Stimulated activated memory B cell treated with anti-CD40 and anti-IgM and Interleukin-4, amounts not matched to agents 10 μg/mL and 1 μg/mL and 100 μg/mL, for 72 hours (primary cell): ENCODE data around the gene TPCN1.

Source experiments
- ATAC-seq: fragments of 150-1000 bp; cut with Tn5 transposase; 2 replicates; pipeline ENCODE4 v1.10.0; 2021
- H3K27ac Mint-ChIP-seq: one replicate; pipeline ENCODE4 v1.8.0; 2022; ENCODE audit warnings: mild to moderate bottlenecking, mixed read lengths
- H3K27me3 Mint-ChIP-seq: one replicate; pipeline ENCODE4 v1.8.0; 2022; ENCODE audit warnings: mixed read lengths
- H3K36me3 Mint-ChIP-seq: one replicate; pipeline ENCODE4 v1.8.0; 2022; ENCODE audit warnings: mixed read lengths
- H3K4me1 Mint-ChIP-seq: one replicate; pipeline ENCODE4 v1.8.0; 2022; ENCODE audit warnings: mixed read lengths
- H3K4me3 Mint-ChIP-seq: one replicate; pipeline ENCODE4 v1.8.0; 2022; ENCODE audit warnings: mild to moderate bottlenecking, moderate library complexity, mixed read lengths
- H3K9me3 Mint-ChIP-seq: one replicate; pipeline ENCODE4 v1.8.0; 2022; ENCODE audit warnings: mixed read lengths

Gene TPCN1

GRCh38 chr12:113221181-113221996 lies at the start of gene TPCN1:
TPCN1 (plus strand) TSS chr12:113221464; CDS start chr12:113226853, 5,389 bp downstream.
- ATAC-seq: peak; percentile 98
- Mint-ChIP-seq H3K4me3 (peak within 1 kb of the TSS; percentile 87), H3K4me1 (peaks cover 28% of the 10 kb centered on the region), H3K27me3 (no peaks in the 10 kb centered on the region), H3K9me3 (no peaks in the 10 kb centered on the region), H3K36me3 (peaks cover 7% of the 10 kb centered on the region), H3K27ac (peak within 1 kb of the TSS; percentile 97)

GRCh38 chr12:113171543-113171942 lies 49.7 kb upstream of the TPCN1 start:
- no peak for ATAC-seq
- peaks cover 84% of the 10 kb centered on the region for H3K36me3 Mint-ChIP-seq
- no peaks in the 10 kb centered on the region for H3K27me3 Mint-ChIP-seq
- no peak overlapping the region for H3K4me3 Mint-ChIP-seq
- H3K4me1 Mint-ChIP-seq: peaks cover 19% of the 10 kb centered on the region
- H3K9me3 Mint-ChIP-seq: no peaks in the 10 kb centered on the region
- peak overlapping the region; percentile 66 for H3K27ac Mint-ChIP-seq

- H3K4me1 Mint-ChIP-seq: peaks cover 19% of the 10 kb centered on the region
- no peaks in the 10 kb centered on the region for H3K9me3 Mint-ChIP-seq
- peak overlapping the region; percentile 7 for H3K27ac Mint-ChIP-seq
- no peak for ATAC-seq
- no peaks in the 10 kb centered on the region for H3K27me3 Mint-ChIP-seq
- H3K4me3 Mint-ChIP-seq: no peak overlapping the region
- H3K36me3 Mint-ChIP-seq: peaks cover 87% of the 10 kb centered on the region
These were observed 49.1 kb upstream of the TPCN1 start for GRCh38 chr12:113172185-113172584.

- Mint-ChIP-seq H3K27ac (peak overlapping the region; percentile 55), H3K4me1 (peaks cover 19% of the 10 kb centered on the region), H3K27me3 (no peaks in the 10 kb centered on the region), H3K36me3 (peaks cover 88% of the 10 kb centered on the region), H3K4me3 (no peak overlapping the region), H3K9me3 (peaks cover 2% of the 10 kb centered on the region)
- ATAC-seq: no peak
These were observed 48.1 kb upstream of the TPCN1 start for GRCh38 chr12:113173081-113173698.

GRCh38 chr12:113174461-113175384 lies 46.5 kb upstream of the TPCN1 start:
- Mint-ChIP-seq H3K36me3 (peaks cover 88% of the 10 kb centered on the region), H3K9me3 (peaks cover 2% of the 10 kb centered on the region), H3K4me1 (peaks cover 19% of the 10 kb centered on the region), H3K27me3 (no peaks in the 10 kb centered on the region), H3K4me3 (no peak overlapping the region), H3K27ac (peak overlapping the region; percentile 22)
- ATAC-seq: peak; percentile 70

GRCh38 chr12:113179023-113179422 lies 42.2 kb upstream of the TPCN1 start:
- ATAC-seq: no peak
- H3K4me3 Mint-ChIP-seq: no peak overlapping the region

GRCh38 chr12:113180333-113180732 lies 40.9 kb upstream of the TPCN1 start:
- peaks cover 61% of the 10 kb centered on the region for H3K36me3 Mint-ChIP-seq
- no peak overlapping the region for H3K4me3 Mint-ChIP-seq
- ATAC-seq: no peak
- peak overlapping the region; percentile 30 for H3K27ac Mint-ChIP-seq
- peaks cover 9% of the 10 kb centered on the region for H3K4me1 Mint-ChIP-seq
- no peaks in the 10 kb centered on the region for H3K27me3 Mint-ChIP-seq
- peaks cover 2% of the 10 kb centered on the region for H3K9me3 Mint-ChIP-seq

More at GRCh38 chr12:113179023-113179422, 42.2 kb upstream of the TPCN1 start:
- Mint-ChIP-seq H3K27me3 (no peaks in the 10 kb centered on the region), H3K9me3 (peaks cover 2% of the 10 kb centered on the region), H3K4me1 (peaks cover 15% of the 10 kb centered on the region), H3K36me3 (peaks cover 71% of the 10 kb centered on the region), H3K27ac (peak overlapping the region; percentile 46)

- peak overlapping the region; percentile 22 for H3K27ac Mint-ChIP-seq
- peaks cover 2% of the 10 kb centered on the region for H3K9me3 Mint-ChIP-seq
- no peak overlapping the region for H3K4me3 Mint-ChIP-seq
- H3K4me1 Mint-ChIP-seq: peaks cover 20% of the 10 kb centered on the region
- no peaks in the 10 kb centered on the region for H3K27me3 Mint-ChIP-seq
- no peak for ATAC-seq
- peaks cover 57% of the 10 kb centered on the region for H3K36me3 Mint-ChIP-seq
These were observed 39.3 kb upstream of the TPCN1 start for GRCh38 chr12:113181975-113182374.

GRCh38 chr12:113183030-113183589 lies 38.2 kb upstream of the TPCN1 start:
- H3K27me3 Mint-ChIP-seq: no peaks in the 10 kb centered on the region
- no peak for ATAC-seq
- H3K4me3 Mint-ChIP-seq: no peak overlapping the region
- peaks cover 51% of the 10 kb centered on the region for H3K36me3 Mint-ChIP-seq
- no peaks in the 10 kb centered on the region for H3K9me3 Mint-ChIP-seq
- H3K4me1 Mint-ChIP-seq: peaks cover 26% of the 10 kb centered on the region
- peak overlapping the region; percentile 97 for H3K27ac Mint-ChIP-seq

GRCh38 chr12:113184098-113184899 lies 37.0 kb upstream of the TPCN1 start:
- no peaks in the 10 kb centered on the region for H3K9me3 Mint-ChIP-seq
- H3K27me3 Mint-ChIP-seq: no peaks in the 10 kb centered on the region
- peaks cover 43% of the 10 kb centered on the region for H3K36me3 Mint-ChIP-seq
- peaks cover 26% of the 10 kb centered on the region for H3K4me1 Mint-ChIP-seq
- H3K4me3 Mint-ChIP-seq: peak overlapping the region; percentile 88
- H3K27ac Mint-ChIP-seq: peak overlapping the region; percentile 97
- peak; percentile 76 for ATAC-seq

GRCh38 chr12:113184900-113185179 lies 36.4 kb upstream of the TPCN1 start:
- peak; percentile 93 for ATAC-seq
- peaks cover 26% of the 10 kb centered on the region for H3K4me1 Mint-ChIP-seq
- peak overlapping the region; percentile 88 for H3K4me3 Mint-ChIP-seq

GRCh38 chr12:113185180-113186032 lies 35.9 kb upstream of the TPCN1 start, which contains the start of the genes DDX54 and RITA1:
DDX54 (minus strand) TSS chr12:113185478; CDS start chr12:113185451, 27 bp downstream.
RITA1 (plus strand) TSS chr12:113185721; CDS start chr12:113186747, 1,026 bp downstream.
- no peaks in the 10 kb centered on the region for H3K27me3 Mint-ChIP-seq
- peak; percentile 82 for ATAC-seq
- H3K9me3 Mint-ChIP-seq: no peaks in the 10 kb centered on the region
- peak within 1 kb of the TSS; percentile 97 for H3K27ac Mint-ChIP-seq
- peaks cover 34% of the 10 kb centered on the region for H3K36me3 Mint-ChIP-seq
- peaks cover 26% of the 10 kb centered on the region for H3K4me1 Mint-ChIP-seq
- H3K4me3 Mint-ChIP-seq: peak within 1 kb of the TSS; percentile 88

More at GRCh38 chr12:113184900-113185179, 36.4 kb upstream of the TPCN1 start:
- peaks cover 40% of the 10 kb centered on the region for H3K36me3 Mint-ChIP-seq
- H3K9me3 Mint-ChIP-seq: no peaks in the 10 kb centered on the region
- peak overlapping the region; percentile 97 for H3K27ac Mint-ChIP-seq
- no peaks in the 10 kb centered on the region for H3K27me3 Mint-ChIP-seq

- H3K36me3 Mint-ChIP-seq: peaks cover 33% of the 10 kb centered on the region
- peaks cover 26% of the 10 kb centered on the region for H3K4me1 Mint-ChIP-seq
- no peak for ATAC-seq
- H3K9me3 Mint-ChIP-seq: no peaks in the 10 kb centered on the region
- H3K27ac Mint-ChIP-seq: peak overlapping the region; percentile 97
- H3K4me3 Mint-ChIP-seq: peak overlapping the region; percentile 88
- no peaks in the 10 kb centered on the region for H3K27me3 Mint-ChIP-seq
These were observed 35.3 kb upstream of the TPCN1 start for GRCh38 chr12:113186033-113186365.
